H7 (cell line): ENCODE data around the gene MTM1. TPM values are rescaled to one million over a fixed set of nuclear protein-coding genes. Genes with fewer than 3 reads are reported as not detected.

Source experiments
- DNase-seq: peaks from one replicate; pipeline ENCODE4 v3.0.0; 2012
- H3K27me3 ChIP-seq: 2 replicates; pipeline ENCODE4 v1.6.0; 2011; ENCODE audit warnings: mild to moderate bottlenecking, low read length; ENCODE audit not compliant: control insufficient read depth, insufficient read depth
- H3K36me3 ChIP-seq: replicated peaks from 2 replicates; pipeline ENCODE4 v1.5.1; 2011; ENCODE audit warnings: low read length; ENCODE audit not compliant: control insufficient read depth, insufficient read depth
- H3K4me3 ChIP-seq: 2 replicates; pipeline ENCODE4 v1.5.1; 2011; ENCODE audit warnings: low read depth, mild to moderate bottlenecking, control low read depth, low read length, moderate library complexity; ENCODE audit not compliant: insufficient read depth
- total RNA-seq: library from RNA; depleted of rRNA; stranded (reverse); fragments of >200 nt; shearing (Covaris generic); gene quantifications from 2 replicates; pipeline ENCODE4 v1.2.3, GENCODE V29; 2014

MTM1 gene
- total RNA-seq, 1 experiment from 2014 or later: 15.9 TPM

- DNase-seq: no peak
- Histone ChIP-seq H3K36me3 (no peaks in the 10 kb centered on the region), H3K27me3 (no peaks in the 10 kb centered on the region), H3K4me3 (no peak overlapping the region)
Observed at GRCh38 chrX:150690126-150690525, 121.7 kb downstream of the MTM1 start.

DNA sequence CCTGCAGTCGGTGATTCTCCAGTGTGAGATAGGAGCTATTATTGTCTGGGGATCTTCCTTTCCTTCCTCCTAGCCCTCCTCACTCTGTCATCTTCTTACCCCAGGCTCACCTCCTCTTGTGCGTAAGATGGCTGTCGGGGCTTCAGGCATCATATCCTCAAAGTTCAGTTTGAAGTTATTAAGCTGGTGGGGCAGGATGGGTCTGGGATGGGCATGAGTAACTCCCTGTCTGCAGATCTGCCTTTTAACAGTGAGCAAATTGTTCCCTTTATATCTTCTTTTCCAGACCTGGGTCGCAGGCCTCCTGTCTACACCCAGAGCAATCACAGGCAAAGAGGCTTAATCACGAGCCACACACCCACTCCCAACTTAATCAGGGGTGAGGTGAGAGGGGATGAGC, 123.9 kb downstream of the MTM1 start:
- Histone ChIP-seq H3K36me3 (no peaks in the 10 kb centered on the region), H3K4me3 (peak overlapping the region; percentile 67), H3K27me3 (no peaks in the 10 kb centered on the region)
- DNase-seq: no peak

DNA sequence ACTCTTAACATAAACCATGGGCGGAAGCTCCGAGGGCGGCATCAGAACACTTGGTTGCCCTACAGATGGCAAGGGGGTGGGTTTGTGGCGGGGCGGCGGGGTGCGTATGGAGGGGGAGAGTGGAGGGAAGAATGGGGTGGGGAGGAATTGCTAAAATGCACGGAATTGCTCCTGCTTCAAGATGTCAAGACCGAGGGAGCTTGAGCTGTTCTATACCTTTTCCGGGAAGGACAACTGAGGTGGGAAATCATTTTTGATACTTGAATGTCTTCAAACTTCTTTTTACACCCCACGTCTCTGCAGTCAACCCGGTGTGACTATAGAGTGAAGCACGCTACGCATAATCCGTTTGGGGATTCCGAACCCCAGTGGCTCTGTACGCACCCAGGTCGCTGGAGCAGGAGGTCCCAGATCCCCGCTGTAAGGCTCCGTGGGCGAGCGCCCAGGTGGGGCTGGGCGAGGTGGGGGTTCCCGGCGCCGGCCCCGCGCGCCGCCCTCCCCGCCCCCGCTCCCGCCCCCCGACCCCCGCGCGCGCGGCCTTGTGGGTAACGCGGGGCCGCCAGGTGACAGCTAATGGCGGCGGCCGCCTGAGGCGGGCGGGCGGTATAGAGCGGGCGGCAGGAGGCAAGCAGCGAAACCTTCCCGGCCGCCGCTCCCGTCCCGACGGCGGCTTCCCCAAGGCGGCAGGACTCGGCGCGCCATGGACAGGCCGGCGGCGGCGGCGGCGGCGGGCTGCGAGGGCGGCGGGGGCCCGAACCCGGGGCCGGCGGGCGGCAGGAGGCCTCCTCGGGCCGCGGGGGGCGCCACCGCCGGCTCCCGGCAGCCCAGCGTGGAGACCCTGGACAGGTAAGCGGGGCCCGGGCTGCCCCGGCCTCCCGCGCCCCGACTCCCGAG, 124.7 kb downstream of the MTM1 start, which contains the start of gene MTMR1:
MTMR1 (plus strand) TSS at position 566 of the 894 bp plus-strand sequence; CDS start at position 701, 135 bp downstream.
- DNase-seq: peak; percentile 87
- H3K4me3 ChIP-seq: peak within 1 kb of the TSS; percentile 67
- H3K36me3 ChIP-seq: no peaks in the 10 kb centered on the region
- H3K27me3 ChIP-seq: no peaks in the 10 kb centered on the region

- Histone ChIP-seq H3K36me3 (no peaks in the 10 kb centered on the region), H3K4me3 (peak overlapping the region; percentile 67), H3K27me3 (no peaks in the 10 kb centered on the region)
- peak; percentile 93 for DNase-seq
Observed at GRCh38 chrX:150693725-150694574, 125.5 kb downstream of the MTM1 start.

GRCh38 chrX:150694738-150695410, 126.5 kb downstream of the MTM1 start:
- Histone ChIP-seq H3K27me3 (no peaks in the 10 kb centered on the region), H3K4me3 (no peak overlapping the region), H3K36me3 (no peaks in the 10 kb centered on the region)
- DNase-seq: peak; percentile 13

- no peak overlapping the region for H3K4me3 ChIP-seq
- DNase-seq: no peak
- H3K36me3 ChIP-seq: no peaks in the 10 kb centered on the region
- no peaks in the 10 kb centered on the region for H3K27me3 ChIP-seq
Observed at GRCh38 chrX:150696331-150696730, 127.9 kb downstream of the MTM1 start.

DNA sequence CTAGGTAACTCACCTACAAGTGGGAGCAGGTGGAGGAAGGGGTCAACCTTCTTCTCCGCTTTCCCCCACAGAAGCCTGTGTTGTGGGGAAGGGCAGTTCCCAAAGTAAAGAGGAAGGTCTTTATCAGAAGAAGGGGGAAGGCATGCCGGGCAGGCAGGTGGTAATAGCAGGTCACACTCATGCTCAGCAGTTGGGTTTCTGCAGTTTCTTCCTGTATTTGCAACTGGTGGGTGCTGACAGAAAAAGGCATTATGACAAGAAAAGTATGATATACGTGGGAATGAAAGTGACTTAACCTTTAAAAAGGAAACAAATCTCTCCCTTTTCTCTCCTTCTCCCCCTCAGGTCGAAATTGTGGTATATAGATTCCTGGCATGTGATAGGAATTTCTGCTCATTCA, 128.4 kb downstream of the MTM1 start:
- H3K27me3 ChIP-seq: no peaks in the 10 kb centered on the region
- no peak for DNase-seq
- H3K4me3 ChIP-seq: no peak overlapping the region
- no peaks in the 10 kb centered on the region for H3K36me3 ChIP-seq

GRCh38 chrX:150697641-150698040, 129.2 kb downstream of the MTM1 start:
- H3K36me3 ChIP-seq: no peaks in the 10 kb centered on the region
- no peaks in the 10 kb centered on the region for H3K27me3 ChIP-seq
- H3K4me3 ChIP-seq: no peak overlapping the region
- DNase-seq: no peak

- H3K4me3 ChIP-seq: no peak overlapping the region
- H3K36me3 ChIP-seq: no peaks in the 10 kb centered on the region
- no peaks in the 10 kb centered on the region for H3K27me3 ChIP-seq
Observed at GRCh38 chrX:150698981-150699380, 130.6 kb downstream of the MTM1 start.

DNA sequence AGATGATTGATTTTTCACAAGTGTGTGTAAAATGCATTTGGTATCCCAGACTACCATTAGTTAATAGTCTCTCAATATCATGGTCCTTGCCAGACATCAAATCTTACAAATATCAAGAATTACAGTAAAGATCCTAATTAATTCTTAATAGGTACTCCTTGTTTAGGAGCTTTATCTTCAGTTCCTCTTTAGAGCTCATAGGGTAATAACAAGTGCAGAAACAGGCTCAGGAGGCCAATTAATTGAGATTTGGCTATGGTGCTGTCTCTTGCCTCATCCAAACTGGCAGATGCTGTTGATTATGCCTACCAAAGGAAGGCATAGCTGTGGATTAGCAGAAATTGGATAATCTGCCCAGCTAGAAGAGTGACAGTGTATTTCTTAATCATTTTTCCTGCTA, 131.7 kb downstream of the MTM1 start:
- DNase-seq: no peak
- no peaks in the 10 kb centered on the region for H3K27me3 ChIP-seq
- H3K4me3 ChIP-seq: no peak overlapping the region
- no peaks in the 10 kb centered on the region; the same call in 1 of the 2 replicates for H3K36me3 ChIP-seq

More at GRCh38 chrX:150698981-150699380, 130.6 kb downstream of the MTM1 start:
- no peak for DNase-seq

DNA sequence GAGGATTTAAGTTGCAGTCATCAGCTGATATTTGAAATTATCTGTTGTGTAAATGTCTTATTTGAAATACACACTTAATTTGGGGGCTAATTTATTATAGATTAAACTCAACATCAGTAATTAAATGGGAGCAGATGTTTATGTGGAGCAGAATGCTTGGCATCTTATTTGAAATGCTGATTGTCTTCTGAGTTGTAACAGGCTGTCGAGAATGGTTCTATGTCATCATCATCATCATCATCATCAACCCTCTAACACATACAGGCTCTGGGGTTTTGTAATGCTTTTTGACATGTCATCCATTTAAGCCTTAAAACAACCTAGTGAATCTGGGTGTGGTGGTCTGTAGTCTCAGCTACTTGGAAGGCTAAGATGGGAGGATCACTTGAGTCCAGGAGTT, 133.0 kb downstream of the MTM1 start:
- Histone ChIP-seq H3K4me3 (no peak overlapping the region), H3K27me3 (no peaks in the 10 kb centered on the region)
- no peak for DNase-seq

DNA sequence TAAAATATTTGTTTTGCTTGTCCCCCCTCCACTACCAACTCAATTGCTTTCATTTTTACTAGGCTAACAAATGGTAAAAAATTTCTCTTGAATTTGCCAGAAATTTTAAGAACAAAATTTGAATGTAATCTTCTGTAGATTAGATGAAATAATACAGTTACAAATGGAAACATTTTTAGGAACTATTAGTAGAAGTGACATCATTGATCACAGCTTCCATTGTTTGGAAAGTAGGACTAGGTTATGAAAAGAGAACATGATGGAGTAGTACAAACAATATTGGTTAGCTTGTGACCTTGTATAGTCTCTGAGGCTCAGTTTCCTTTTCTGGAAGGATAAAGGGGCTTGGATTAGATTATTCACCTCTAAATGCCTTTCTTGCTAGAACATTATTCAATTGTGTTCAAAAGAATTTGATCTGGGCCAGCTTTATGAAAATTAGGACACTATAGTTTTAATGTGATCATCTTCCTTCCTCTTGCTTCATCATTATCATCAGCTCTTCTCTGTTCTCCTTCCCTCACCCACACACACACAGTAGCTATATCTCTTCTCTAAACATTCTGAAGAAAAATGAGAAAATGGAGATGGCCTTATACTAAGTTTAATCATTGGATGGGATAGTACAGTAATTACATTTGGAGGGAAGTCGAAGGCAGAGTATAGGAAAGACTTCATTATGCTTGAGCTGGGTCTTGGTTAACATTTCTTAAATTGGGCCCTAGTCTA, 134.7 kb downstream of the MTM1 start:
- Histone ChIP-seq H3K4me3 (no peak overlapping the region), H3K36me3 (no peaks in the 10 kb centered on the region; the same call in none of the 2 replicates), H3K27me3 (no peaks in the 10 kb centered on the region)
- no peak for DNase-seq

More for the DNA sequence above, 133.0 kb downstream of the MTM1 start:
- H3K36me3 ChIP-seq: no peaks in the 10 kb centered on the region; the same call in none of the 2 replicates

DNA sequence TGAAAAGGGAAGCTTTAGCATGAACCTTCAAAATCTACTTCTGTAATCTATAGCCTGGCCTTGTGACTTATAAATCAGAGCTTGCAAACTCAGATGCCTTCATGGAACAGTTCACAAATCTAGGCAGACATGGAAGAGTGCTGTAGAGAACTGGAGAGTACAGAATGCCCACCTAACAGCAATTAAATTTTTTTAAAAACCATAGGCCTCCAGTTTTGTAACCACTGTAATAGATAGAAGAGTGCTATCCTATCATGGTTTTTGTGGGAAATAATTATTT, 135.2 kb downstream of the MTM1 start:
- no peak for DNase-seq
- Histone ChIP-seq H3K36me3 (no peaks in the 10 kb centered on the region; the same call in none of the 2 replicates), H3K4me3 (no peak overlapping the region), H3K27me3 (no peaks in the 10 kb centered on the region)
